Endometrial microvascular endothelial cells (primary cell): ENCODE results near the gene GIPC2. TPM values are rescaled to one million over a fixed set of nuclear protein-coding genes. Genes with fewer than 3 reads are reported as not detected.
"Not testable (repeated sequence)": the region's sequence is repeated elsewhere in the genome, so short reads cannot be mapped to it uniquely, and the experiment has no call there.

ENCODE experiments used
- in situ Hi-C: cut with HindIII; loops from 2 replicates; pipeline ENCODE4 v1.10.0; 2017; ENCODE audit warnings: low sequenced_read_pairs, low pct_unique_long_range_greater_than_20kb; ENCODE audit errors: inconsistent ontology term
- total RNA-seq: library from RNA; depleted of rRNA; stranded (reverse); fragments of >200 nt; gene quantifications from one replicate; pipeline ENCODE4 v1.2.3, GENCODE V29; 2015; ENCODE audit errors: inconsistent ontology term

Gene GIPC2
- total RNA-seq, 1 donor from 2014 or later, result 1.6 TPM

DNA sequence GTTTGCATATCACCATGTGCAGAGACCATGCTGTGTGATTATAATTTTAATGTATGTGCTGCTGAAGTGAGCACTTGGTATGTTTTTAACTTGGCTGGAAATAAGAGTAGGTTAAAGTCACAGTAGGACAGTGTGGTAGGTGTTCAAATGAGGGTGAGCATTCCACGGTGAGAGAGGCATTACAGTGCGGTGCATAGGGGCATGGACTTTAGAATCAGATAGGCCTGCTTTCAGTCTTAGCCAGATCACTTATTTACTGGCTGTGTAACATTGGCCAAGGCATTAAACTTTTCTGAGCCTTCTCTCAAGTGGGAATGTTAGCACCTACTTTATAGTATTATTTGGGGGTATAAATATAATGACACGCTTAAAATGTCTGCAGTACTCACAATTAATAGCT lies 43.2 kb downstream of the GIPC2 start:
- in situ Hi-C loops, result no loop called here

- in situ Hi-C loops, result no loop called here
Observed at GRCh38 chr1:78090472-78091133, 44.8 kb downstream of the GIPC2 start.

DNA sequence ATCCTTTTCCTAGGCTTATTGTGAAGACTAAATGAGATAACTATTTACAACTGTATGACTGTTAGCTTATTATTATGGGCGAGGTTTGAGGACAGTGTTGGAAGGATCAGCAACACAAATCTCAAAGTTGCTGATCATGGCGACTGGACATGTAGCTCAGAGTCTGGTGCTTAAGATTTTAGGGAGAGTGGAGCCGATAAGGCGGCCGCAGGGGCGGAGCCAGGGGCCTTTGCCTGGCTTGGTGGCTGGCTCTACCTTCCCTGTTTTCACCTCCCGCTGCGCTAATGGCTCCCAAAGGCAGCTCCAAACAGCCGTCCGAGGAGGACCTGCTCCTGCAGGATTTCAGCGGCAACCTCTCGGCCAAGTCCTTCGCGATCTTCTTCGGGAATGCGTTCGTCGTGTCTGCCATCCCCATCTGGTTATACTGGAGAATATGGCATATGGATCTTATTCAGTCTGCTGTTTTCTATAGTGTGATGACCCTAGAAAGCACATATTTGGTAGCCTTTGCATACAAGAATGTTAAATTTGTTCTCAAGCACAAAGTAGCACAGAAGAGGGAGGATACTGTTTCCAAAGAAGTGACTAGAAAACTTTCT lies 45.5 kb downstream of the GIPC2 start:
- in situ Hi-C loops, result no loop called here

- in situ Hi-C loops, result no loop called here
Observed at GRCh38 chr1:78091886-78092285, 46.1 kb downstream of the GIPC2 start.

GRCh38 chr1:78092643-78093042 lies 46.9 kb downstream of the GIPC2 start:
- in situ Hi-C loops, result no loop called here

DNA sequence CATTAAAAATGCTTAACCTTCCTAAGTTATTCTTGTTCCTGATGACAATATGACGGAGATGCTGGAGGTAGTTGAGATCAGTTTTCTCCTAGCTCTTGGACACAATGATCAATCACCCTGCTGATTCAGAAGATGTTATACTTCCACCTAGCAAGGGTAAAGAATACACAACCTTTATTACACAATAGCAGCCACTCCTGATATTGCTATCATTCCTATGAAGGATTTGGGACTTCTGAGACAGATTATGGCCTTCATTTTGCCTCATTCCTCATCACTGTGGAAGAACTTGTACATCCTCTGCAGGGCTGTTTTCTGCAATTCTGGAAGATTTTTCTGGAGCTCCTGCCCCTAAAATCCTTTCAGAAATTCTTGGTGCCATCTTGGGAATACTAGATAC lies 47.8 kb downstream of the GIPC2 start:
- in situ Hi-C loops, result no loop called here

- in situ Hi-C loops, result no loop called here
Observed at GRCh38 chr1:78094639-78095038, 48.9 kb downstream of the GIPC2 start.

DNA sequence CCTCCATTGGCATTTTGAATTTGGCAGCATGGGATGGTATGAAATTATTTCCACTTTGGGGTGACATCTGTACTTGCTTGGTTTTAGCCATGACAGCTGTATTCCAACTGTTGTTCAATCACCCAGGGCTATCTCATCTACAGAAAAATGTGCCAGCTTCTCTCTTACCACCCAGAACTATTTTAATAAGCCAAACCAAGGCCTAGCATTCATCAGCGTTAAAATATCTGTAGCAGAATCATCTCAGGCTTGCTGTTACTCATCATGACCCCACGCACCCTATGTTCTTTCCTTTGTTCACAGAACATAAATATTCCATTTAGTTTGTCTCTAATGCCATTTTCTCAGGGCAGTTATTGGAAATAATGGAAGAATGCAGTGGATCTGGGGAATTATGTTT lies 49.8 kb downstream of the GIPC2 start:
- in situ Hi-C loops, result no loop called here

GRCh38 chr1:78096017-78096416 lies 50.3 kb downstream of the GIPC2 start:
- in situ Hi-C loops, result no loop called here

- in situ Hi-C loops, result no loop called here
Observed at GRCh38 chr1:78096976-78097375, 51.2 kb downstream of the GIPC2 start.

DNA sequence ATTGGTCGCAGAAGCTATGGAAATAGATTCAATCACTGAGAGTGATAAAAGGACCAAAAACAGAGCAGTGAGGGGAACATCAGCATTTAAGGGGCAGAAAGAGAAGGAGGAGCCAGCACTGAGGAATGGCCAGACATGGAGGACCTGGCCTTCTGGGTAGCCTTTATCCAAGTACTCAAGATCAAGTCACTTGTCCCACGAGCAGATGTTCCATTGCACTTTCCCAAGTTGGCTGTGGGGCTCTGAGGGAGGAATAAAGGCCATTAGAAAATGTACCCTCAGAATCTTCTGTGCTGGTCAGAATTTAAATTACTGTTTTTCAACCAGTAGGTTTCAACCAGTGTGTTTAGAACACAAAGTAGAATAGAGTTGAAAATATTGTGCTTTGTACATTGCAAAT lies 55.3 kb downstream of the GIPC2 start:
- in situ Hi-C loops, result no loop called here

GRCh38 chr1:78101514-78101913 lies 55.7 kb downstream of the GIPC2 start:
- in situ Hi-C loops, result no loop called here

DNA sequence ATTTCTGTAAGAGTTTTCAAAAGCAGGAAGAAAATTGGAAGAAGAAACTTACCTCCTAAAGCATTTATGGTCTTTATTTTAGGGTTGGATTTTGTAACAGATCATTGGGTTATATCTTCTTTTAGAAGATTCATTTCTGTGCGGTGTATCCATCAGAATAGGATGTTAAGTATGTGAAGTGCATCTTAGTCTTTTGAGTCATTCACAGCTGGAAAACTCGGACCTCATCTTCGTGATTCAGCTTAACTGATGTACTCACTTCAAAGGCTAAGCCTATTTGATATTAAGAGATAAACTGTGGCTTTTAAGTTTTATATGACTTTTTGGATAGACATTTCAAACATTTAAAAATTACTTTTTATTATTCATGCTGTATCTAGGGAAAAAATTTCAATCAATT lies 56.3 kb downstream of the GIPC2 start:
- in situ Hi-C loops, result no loop called here

DNA sequence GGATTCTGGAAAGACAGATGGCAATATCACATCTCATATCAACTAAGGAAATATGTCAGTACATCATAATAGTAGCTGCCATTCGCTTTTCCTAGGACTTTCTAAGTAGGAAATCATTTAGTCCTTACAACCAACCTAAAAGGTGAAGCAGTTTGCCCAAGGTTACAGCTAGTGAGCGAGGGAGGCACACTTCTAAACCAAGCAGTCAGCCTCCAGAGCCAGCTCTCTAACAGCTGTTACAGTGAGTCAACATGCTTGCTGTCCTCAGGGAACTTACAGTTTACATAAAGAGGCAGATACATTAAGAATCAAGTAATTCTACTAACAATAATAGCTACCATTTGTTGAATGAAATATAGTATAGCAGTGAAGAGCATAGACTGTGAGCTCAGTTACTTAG lies 57.1 kb downstream of the GIPC2 start:
- in situ Hi-C loops, result no loop called here

GRCh38 chr1:78104322-78104721 lies 58.6 kb downstream of the GIPC2 start:
- in situ Hi-C loops, result no loop called here

DNA sequence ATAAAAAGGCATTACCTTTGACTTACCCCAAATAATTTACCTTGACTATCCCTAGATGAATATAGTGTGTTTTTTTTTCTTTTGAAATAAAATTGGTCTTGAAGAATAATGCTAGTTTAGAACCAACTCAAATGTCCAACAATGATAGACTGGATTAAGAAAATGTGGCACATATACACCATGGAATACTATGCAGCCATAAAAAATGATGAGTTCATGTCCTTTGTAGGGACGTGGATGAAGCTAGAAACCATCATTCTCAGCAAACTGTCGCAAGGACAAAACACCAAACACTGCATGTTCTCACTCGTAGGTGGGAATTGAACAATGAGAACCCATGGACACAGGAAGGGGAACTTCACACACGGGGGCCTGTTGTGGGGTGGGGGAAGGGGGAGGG lies 63.9 kb downstream of the GIPC2 start:
- in situ Hi-C loops, result not testable (repeated sequence)

DNA sequence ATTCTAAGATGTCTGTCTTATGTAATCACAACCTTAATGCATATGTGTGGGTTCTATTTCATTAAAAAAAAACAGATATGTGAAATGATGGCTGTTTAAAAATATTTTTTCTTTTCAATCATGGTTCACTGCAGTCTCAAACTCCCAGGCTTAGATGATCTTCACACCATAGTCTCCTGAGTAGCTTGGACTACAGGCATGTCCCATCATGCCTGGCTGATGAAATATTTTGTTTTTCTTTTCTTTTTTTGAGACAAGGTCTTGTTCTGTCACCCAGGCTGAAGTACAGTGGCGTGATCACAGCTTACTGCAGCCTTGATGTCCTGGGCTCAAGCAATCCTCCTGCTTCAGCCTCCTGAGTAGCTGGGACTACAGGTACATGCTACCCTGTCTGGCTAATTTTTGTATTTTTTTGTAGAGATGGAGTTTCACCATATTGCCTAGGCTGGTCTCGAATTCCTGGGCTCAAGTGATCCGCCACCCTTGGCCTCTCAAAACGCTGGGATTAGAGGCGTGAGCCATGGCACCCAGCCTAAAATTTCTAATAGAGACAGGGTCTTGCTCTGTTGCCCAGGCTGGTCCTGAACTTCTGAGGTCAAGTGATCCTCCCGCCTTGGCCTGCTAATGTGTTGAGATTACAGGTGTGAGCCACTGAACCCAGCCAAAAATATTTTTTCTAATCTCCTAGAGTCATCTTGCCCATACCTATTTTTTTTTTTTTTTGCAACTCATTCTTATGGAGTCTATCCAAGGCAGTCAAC lies 67.6 kb downstream of the GIPC2 start:
- in situ Hi-C loops, result no loop called here

DNA sequence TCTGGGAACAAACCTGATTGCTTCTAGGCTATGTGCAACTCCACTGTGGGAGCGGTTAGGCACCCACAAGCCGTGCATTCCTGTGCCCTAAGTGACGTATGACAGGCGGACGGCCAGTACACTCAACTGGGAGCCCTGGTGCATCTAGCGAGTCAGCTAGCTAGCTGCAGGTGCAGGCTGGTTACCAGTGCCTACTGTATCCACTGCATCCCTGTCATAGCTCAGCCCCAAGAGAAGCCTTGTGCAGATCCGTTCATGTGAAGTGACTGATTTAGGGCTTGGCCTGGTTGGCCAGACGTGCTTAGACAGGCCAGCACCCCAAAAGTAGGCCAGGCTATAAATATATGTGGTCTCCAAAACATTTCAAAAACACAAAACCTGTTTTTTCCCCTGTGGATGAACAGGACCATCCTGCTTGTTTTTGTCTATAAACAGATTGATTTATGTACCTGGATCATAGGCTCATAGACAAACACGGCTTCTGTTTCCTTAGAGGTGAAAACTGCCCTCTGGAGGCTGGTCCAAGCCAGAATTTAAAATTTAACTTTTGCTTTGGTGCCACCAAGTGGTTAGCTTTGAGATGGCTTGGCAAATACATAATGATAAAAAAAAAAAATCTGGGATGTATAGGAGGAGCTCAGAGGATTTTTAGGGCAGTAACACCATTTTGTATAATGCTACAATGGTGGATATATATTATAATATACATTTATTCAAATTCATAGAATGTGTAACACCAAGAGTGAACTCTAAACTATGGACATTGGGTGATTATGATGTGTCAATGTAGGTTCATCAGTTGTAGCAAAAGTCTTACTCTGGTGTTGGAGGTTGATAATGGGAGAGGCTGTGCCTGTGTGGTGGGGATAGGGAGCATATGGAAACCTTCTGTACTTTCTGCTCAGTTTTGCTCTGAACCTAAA lies 68.5 kb downstream of the GIPC2 start:
- in situ Hi-C loops, result no loop called here

DNA sequence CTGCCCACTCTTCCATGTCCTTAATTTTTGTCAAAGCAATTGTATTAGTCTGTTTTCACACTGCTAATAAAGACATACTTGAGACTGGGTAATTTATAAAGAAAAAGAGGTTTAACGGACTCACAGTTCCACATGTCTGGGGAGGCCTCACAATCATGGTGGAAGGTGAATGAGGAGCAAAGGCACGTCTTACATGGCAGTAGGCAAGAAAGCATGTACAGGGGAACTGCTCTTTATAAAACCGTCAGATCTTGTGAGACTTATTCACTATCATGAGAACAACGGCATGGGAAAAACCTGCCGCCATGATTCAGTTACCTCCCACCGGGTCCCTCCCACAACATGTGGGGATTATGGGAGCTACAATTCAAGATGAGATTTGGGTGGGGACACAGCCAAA lies 74.7 kb downstream of the GIPC2 start:
- in situ Hi-C loops, result not testable (repeated sequence)
